HG02885 (cell line): ENCODE data around the gene SMARCC1.
"Not testable (repeated sequence)": the region's sequence is repeated elsewhere in the genome, so short reads cannot be mapped to it uniquely, and the experiment has no call there.

Experiments
- ATAC-seq: cut with Tn5 transposase; IDR thresholded peaks from one replicate; pipeline ENCODE4 v1.9.1; 2021; ENCODE audit warnings: mild to moderate bottlenecking; ENCODE audit not compliant: unreplicated experiment, poor library complexity

The SMARCC1 gene

GRCh38 chr3:47772788-47773187 is 8.9 kb downstream of the SMARCC1 start:
- ATAC-seq: no peak

- no peak for ATAC-seq
Observed at GRCh38 chr3:47772047-47772446, 9.6 kb downstream of the SMARCC1 start.

- no peak for ATAC-seq
Observed at GRCh38 chr3:47766186-47766585, 15.5 kb downstream of the SMARCC1 start.

GRCh38 chr3:47762233-47762632 is 19.5 kb downstream of the SMARCC1 start:
- no peak for ATAC-seq

- no peak for ATAC-seq
Observed at GRCh38 chr3:47761046-47761445, 20.6 kb downstream of the SMARCC1 start.

- ATAC-seq: not testable (repeated sequence)
Observed at GRCh38 chr3:47760207-47760606, 21.5 kb downstream of the SMARCC1 start.

- ATAC-seq: no peak
Observed at GRCh38 chr3:47758261-47759025, 23.2 kb downstream of the SMARCC1 start.

GRCh38 chr3:47752716-47753115 is 29.0 kb downstream of the SMARCC1 start:
- ATAC-seq: no peak

- not testable (repeated sequence) for ATAC-seq
Observed at GRCh38 chr3:47750811-47751354, 30.8 kb downstream of the SMARCC1 start.

GRCh38 chr3:47747558-47747957 is 34.1 kb downstream of the SMARCC1 start:
- ATAC-seq: no peak

GRCh38 chr3:47746264-47746663 is 35.4 kb downstream of the SMARCC1 start:
- ATAC-seq: no peak

GRCh38 chr3:47743855-47744254 is 37.8 kb downstream of the SMARCC1 start:
- no peak for ATAC-seq

- not testable (repeated sequence) for ATAC-seq
Observed at GRCh38 chr3:47743352-47743751, 38.3 kb downstream of the SMARCC1 start.

GRCh38 chr3:47741925-47742324 is 39.8 kb downstream of the SMARCC1 start:
- ATAC-seq: no peak

- ATAC-seq: no peak
Observed at GRCh38 chr3:47732143-47732542, 49.5 kb downstream of the SMARCC1 start.

GRCh38 chr3:47731061-47731460 is 50.6 kb downstream of the SMARCC1 start:
- ATAC-seq: no peak

- ATAC-seq: no peak
Observed at GRCh38 chr3:47722859-47723258, 58.8 kb downstream of the SMARCC1 start.

- ATAC-seq: not testable (repeated sequence)
Observed at GRCh38 chr3:47717448-47717847, 64.2 kb downstream of the SMARCC1 start.

GRCh38 chr3:47716656-47717055 is 65.0 kb downstream of the SMARCC1 start:
- ATAC-seq: no peak

GRCh38 chr3:47715928-47716327 is 65.8 kb downstream of the SMARCC1 start:
- no peak for ATAC-seq

GRCh38 chr3:47714606-47715005 is 67.1 kb downstream of the SMARCC1 start:
- no peak for ATAC-seq

GRCh38 chr3:47713655-47714054 is 68.0 kb downstream of the SMARCC1 start:
- ATAC-seq: no peak
